Stimulated activated naive CD8-positive, alpha-beta T cell treated with anti-CD3 and anti-CD28 coated beads, Interleukin-15, amount 100 ng/mL, for 72 hours (primary cell): ENCODE results near the gene IWS1.
"Not testable (repeated sequence)": the region's sequence is repeated elsewhere in the genome, so short reads cannot be mapped to it uniquely, and the experiment has no call there.

Experiments used
- ATAC-seq: fragments of 150-1000 bp; cut with Tn5 transposase; 2 replicates; pipeline ENCODE4 v1.10.0; 2021; ENCODE audit warnings: mild to moderate bottlenecking, moderate library complexity
- DNase-seq, 2 donors: peaks; one replicate each; pipeline ENCODE4 v3.0.0; 2021 to 2022
- H3K27ac Mint-ChIP-seq, 2 donors: one replicate each; pipeline ENCODE4 v1.8.0; 2022; ENCODE audit warnings: mild to moderate bottlenecking in 2 of 2, mixed read lengths in 2 of 2, moderate library complexity in 2 of 2
- H3K27me3 Mint-ChIP-seq: one replicate; pipeline ENCODE4 v1.8.0; 2022; ENCODE audit warnings: mixed read lengths
- H3K4me1 Mint-ChIP-seq: one replicate; pipeline ENCODE4 v1.8.0; 2022; ENCODE audit warnings: mild to moderate bottlenecking, mixed read lengths
- H3K4me3 Mint-ChIP-seq, 2 donors: one replicate each; pipeline ENCODE4 v1.8.0; 2022; ENCODE audit warnings: mild to moderate bottlenecking in 2 of 2, mixed read lengths in 2 of 2, moderate library complexity in 1 of 2
- H3K9me3 Mint-ChIP-seq, 2 donors: one replicate each; pipeline ENCODE4 v1.8.0; 2022; ENCODE audit warnings: mixed read lengths in 2 of 2

Gene IWS1

DNA sequence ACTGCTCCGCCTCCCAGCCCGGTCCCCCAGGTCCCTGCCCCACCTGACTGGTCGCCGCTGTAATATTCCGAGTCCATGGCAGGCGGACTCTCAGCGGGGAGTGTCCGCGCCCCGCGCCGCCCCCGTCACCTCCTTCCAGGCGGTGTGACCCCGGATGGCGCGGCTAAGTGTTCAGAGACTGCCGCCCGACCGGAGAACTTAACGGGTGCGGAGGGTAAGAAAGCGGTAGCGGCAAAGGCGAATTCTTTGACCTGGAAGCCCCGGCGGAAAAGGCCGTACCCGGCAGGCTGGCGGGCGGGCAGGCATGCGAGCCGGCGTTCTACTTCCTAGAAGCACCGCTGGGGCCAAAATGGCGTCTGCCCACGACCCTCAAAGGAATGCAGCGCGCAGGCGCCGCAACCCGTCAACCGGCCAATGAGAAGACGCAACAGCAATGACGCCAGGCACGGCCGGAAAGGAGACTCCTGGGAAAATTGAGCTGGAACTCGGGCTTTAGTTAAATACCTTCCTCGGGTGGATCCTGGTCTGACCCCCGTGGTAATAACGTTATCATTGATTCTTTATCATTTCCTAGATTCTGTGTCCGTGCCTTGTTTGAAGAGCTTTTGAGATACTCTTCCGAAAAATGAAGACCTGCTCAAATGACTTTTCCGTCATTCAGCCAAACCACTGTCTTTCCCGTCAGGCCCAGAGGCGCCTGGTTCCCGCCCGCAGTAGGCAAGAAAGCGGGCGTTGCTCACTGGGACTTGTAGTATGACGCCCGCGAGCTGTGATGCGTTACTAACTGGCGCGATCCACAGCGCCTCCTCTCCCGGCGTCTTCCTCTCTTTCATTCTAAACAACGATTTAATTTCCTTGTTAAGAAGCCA lies at the start of gene IWS1:
Gene IWS1, minus strand, starts transcription at position 358 of the 869 bp plus-strand sequence. Its CDS starts 281 bp downstream, at position 77.
- peak; percentile 92 for ATAC-seq
- Mint-ChIP-seq H3K4me1 (peaks cover 38% of the 10 kb centered on the region), H3K27me3 (no peaks in the 10 kb centered on the region), H3K4me3 (peak within 1 kb of the TSS; percentile 86 to 98), H3K27ac (peak within 1 kb of the TSS; percentile 98 to 99), H3K9me3 (peaks cover 6 to 10% of the 10 kb centered on the region in 2 donors)
- peak; percentile 91 to 93 for DNase-seq

- no peaks in the 10 kb centered on the region for H3K9me3 Mint-ChIP-seq
- H3K27ac Mint-ChIP-seq, result no peak overlapping the region
- peaks cover 26% of the 10 kb centered on the region for H3K4me1 Mint-ChIP-seq
- ATAC-seq, result no peak
- DNase-seq, result no peak
- no peaks in the 10 kb centered on the region for H3K27me3 Mint-ChIP-seq
- H3K4me3 Mint-ChIP-seq, result no peak overlapping the region
These were observed 49.7 kb upstream of the IWS1 start for GRCh38 chr2:127575941-127576432.

DNA sequence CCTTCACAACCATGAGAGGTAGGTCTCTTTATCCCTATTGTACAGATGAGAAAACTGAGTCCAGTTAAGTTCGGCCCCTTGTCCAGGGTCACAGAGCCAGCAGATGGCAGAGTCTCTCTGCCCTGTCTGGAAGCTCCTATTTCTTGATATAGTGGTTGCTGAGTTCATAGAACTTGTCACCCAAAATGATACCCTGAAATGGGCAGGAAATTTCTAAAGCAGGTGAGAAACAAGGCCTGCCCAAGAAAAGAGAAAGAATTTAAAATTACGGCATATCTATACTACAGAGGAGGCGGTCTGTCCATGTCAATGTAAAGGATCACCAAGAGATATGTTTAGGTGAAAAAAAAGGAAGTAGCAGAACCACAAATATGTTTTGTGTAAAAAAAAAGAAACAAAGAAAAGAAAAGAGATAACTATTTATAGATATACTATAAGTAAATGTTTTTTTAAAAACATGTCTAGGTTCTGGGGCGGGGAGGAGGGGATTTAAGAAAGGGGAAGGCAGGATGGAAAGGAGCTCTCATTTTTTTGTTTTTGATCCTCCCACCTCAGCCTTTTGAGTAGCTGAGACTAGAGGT lies 49.0 kb upstream of the IWS1 start:
- H3K4me1 Mint-ChIP-seq, result peaks cover 26% of the 10 kb centered on the region
- H3K9me3 Mint-ChIP-seq, result no peaks in the 10 kb centered on the region
- H3K27ac Mint-ChIP-seq, result peak overlapping the region; percentile 47 to 67
- H3K4me3 Mint-ChIP-seq, result no peak overlapping the region
- H3K27me3 Mint-ChIP-seq, result no peaks in the 10 kb centered on the region
- DNase-seq (no peak), ATAC-seq (peak; percentile 45)

GRCh38 chr2:127574656-127575055 lies 48.4 kb upstream of the IWS1 start:
- Mint-ChIP-seq H3K4me1 (peaks cover 26% of the 10 kb centered on the region), H3K4me3 (no peak overlapping the region), H3K9me3 (no peaks in the 10 kb centered on the region), H3K27me3 (no peaks in the 10 kb centered on the region), H3K27ac (no peak overlapping the region)
- ATAC-seq, result no peak
- DNase-seq, result no peak

DNA sequence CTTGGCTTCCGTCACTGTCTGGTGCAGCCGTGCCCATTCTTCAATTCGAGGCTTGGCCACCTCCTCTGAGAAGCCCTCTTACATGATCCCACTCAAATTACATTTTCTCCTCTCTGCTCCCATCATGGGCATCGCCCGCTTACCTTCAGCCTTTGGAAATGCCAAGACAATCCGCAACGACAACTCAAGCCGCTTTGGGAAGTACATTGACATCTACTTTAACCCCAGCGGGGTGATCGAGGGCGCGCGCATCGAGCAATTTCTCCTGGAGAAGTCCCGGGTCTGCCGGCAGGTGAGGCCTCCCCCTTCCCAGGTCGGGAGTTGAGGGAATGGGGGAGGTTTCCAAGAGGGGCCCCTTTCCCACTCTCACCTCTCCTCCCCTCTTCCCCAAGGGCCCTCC lies 47.5 kb upstream of the IWS1 start:
- no peak for ATAC-seq
- Mint-ChIP-seq H3K9me3 (no peaks in the 10 kb centered on the region), H3K4me1 (peaks cover 26% of the 10 kb centered on the region), H3K27ac (no peak overlapping the region), H3K27me3 (no peaks in the 10 kb centered on the region), H3K4me3 (no peak overlapping the region)
- no peak for DNase-seq

GRCh38 chr2:127573298-127573697 lies 47.0 kb upstream of the IWS1 start:
- Mint-ChIP-seq H3K27ac (no peak overlapping the region), H3K4me1 (peaks cover 26% of the 10 kb centered on the region), H3K9me3 (no peaks in the 10 kb centered on the region), H3K27me3 (no peaks in the 10 kb centered on the region), H3K4me3 (no peak overlapping the region)
- no peak for DNase-seq
- ATAC-seq, result no peak

DNA sequence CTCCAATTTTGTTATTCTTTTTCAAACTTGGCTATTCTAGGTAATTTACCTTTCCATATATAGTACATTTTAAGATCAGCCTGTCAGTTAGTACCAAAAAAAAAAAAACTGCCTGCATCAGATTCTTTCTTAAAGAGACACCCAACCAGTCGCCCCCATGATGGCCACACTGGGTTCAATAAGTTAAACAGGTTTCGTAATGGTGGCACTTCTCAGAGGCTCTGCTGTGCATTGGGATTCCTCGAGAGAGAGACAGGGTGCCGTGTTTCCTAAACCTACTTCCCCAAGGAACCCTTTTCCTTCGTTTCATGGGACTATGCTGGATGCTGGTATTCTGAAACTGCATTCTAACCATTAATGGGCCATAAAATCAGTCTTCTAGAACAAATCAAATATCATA lies 46.6 kb upstream of the IWS1 start:
- ATAC-seq (no peak), DNase-seq (no peak)
- Mint-ChIP-seq H3K27ac (no peak overlapping the region), H3K27me3 (no peaks in the 10 kb centered on the region), H3K4me3 (no peak overlapping the region), H3K4me1 (peaks cover 26% of the 10 kb centered on the region), H3K9me3 (no peaks in the 10 kb centered on the region)

GRCh38 chr2:127572352-127572751 lies 46.1 kb upstream of the IWS1 start:
- H3K27me3 Mint-ChIP-seq, result not testable (repeated sequence)

GRCh38 chr2:127570282-127571250 lies 44.3 kb upstream of the IWS1 start:
- no peak for DNase-seq
- no peaks in the 10 kb centered on the region for H3K27me3 Mint-ChIP-seq
- H3K27ac Mint-ChIP-seq, result no peak overlapping the region
- ATAC-seq, result no peak
- H3K9me3 Mint-ChIP-seq, result no peaks in the 10 kb centered on the region
- peaks cover 11% of the 10 kb centered on the region for H3K4me1 Mint-ChIP-seq
- no peak overlapping the region for H3K4me3 Mint-ChIP-seq

More at GRCh38 chr2:127572352-127572751, 46.1 kb upstream of the IWS1 start:
- H3K27ac Mint-ChIP-seq, H3K9me3 Mint-ChIP-seq, H3K4me3 Mint-ChIP-seq, DNase-seq, ATAC-seq: not testable (repeated sequence)
- peaks cover 26% of the 10 kb centered on the region for H3K4me1 Mint-ChIP-seq

GRCh38 chr2:127569666-127570065 lies 43.4 kb upstream of the IWS1 start:
- no peak overlapping the region for H3K4me3 Mint-ChIP-seq
- H3K27ac Mint-ChIP-seq, result no peak overlapping the region
- no peaks in the 10 kb centered on the region for H3K9me3 Mint-ChIP-seq
- H3K4me1 Mint-ChIP-seq, result peaks cover 2% of the 10 kb centered on the region
- no peaks in the 10 kb centered on the region for H3K27me3 Mint-ChIP-seq
- no peak for ATAC-seq
- no peak for DNase-seq

GRCh38 chr2:127568128-127568527 lies 41.8 kb upstream of the IWS1 start:
- Mint-ChIP-seq H3K27ac (no peak overlapping the region), H3K27me3 (peaks cover 6% of the 10 kb centered on the region), H3K4me3 (no peak overlapping the region), H3K9me3 (no peaks in the 10 kb centered on the region), H3K4me1 (peaks cover 14% of the 10 kb centered on the region)
- ATAC-seq, result no peak
- DNase-seq, result no peak

DNA sequence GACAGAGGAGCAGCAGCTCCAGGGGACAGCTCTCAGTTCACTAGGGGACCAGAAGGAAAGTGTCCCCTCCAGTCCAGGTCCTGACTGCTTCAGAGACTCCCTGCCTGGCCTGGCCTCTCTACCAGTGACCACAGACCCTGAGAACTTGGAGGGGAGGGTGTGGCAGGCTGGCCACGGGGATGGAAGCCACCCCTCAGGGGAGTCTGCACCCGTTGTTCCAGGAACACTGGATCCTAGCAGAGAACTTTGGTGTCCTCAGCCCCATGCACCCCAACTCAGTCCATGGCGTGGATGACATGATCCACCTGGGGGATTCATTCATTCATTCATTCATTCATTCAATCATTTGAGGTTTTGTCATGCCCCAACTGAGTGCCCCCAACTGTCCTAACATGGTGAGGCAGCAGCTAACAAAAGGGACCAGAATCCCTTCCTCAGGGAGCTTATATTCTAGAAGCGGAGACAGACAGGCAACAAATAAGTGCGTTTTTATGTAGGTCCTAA lies 41.1 kb upstream of the IWS1 start:
- Mint-ChIP-seq H3K4me3 (no peak overlapping the region), H3K27me3 (peaks cover 6% of the 10 kb centered on the region), H3K27ac (no peak overlapping the region), H3K4me1 (peaks cover 16% of the 10 kb centered on the region), H3K9me3 (no peaks in the 10 kb centered on the region)
- DNase-seq (no peak), ATAC-seq (no peak)

DNA sequence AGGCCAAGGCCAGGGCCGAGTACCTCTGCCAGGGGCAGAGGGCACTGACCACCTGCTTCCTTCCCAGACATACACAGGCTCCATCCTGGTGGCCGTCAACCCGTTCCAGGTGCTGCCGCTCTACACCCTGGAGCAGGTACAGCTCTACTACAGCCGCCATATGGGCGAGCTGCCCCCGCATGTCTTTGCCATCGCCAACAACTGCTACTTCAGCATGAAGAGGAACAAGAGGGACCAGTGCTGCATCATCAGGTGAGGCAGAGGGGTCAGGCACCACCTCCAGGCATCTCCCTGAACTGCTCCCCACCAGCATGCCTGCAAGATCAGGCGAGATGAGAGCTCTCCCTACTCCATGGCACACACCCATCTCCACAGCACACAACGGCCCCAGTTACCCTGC lies 40.3 kb upstream of the IWS1 start:
- no peak for ATAC-seq
- no peak overlapping the region for H3K4me3 Mint-ChIP-seq
- no peaks in the 10 kb centered on the region for H3K9me3 Mint-ChIP-seq
- no peak overlapping the region for H3K27ac Mint-ChIP-seq
- no peak for DNase-seq
- peaks cover 16% of the 10 kb centered on the region for H3K4me1 Mint-ChIP-seq
- H3K27me3 Mint-ChIP-seq, result peaks cover 6% of the 10 kb centered on the region

DNA sequence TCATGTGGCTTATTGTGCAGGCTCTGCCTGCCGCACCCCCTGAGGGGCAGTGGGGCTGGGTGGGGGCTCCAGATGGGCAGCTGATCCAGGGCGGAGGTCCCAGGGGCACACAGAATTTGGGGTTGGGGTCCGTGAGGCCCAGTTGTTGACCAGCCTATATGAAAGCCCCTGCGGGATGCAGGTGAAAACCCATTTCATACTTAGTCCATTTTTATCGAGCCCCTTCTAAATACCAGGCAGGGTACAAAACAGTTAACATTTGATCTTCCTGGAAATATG lies 39.8 kb upstream of the IWS1 start:
- Mint-ChIP-seq H3K27ac (no peak overlapping the region), H3K9me3 (no peaks in the 10 kb centered on the region), H3K4me1 (peaks cover 16% of the 10 kb centered on the region), H3K4me3 (no peak overlapping the region), H3K27me3 (peaks cover 6% of the 10 kb centered on the region)
- ATAC-seq (no peak), DNase-seq (no peak)
